Parietal lobe (tissue), 2 donors: ENCODE results near the gene ZNF284. TPM values are rescaled to one million over a fixed set of nuclear protein-coding genes. Genes with fewer than 3 reads are reported as not detected.

Experiments
- small RNA-seq: library from RNA; depleted of rRNA; stranded (forward); fragments of <200 nt; gene quantifications from one replicate; pipeline ENCODE3, GENCODE V24; 2014; ENCODE audit warnings: low replicate concordance
- total RNA-seq: library from RNA; depleted of rRNA; stranded (reverse); fragments of >200 nt; gene quantifications from one replicate; pipeline ENCODE4 v1.2.3, GENCODE V29; 2014

The ZNF284 gene
- total RNA-seq, result 10.3 TPM

DNA sequence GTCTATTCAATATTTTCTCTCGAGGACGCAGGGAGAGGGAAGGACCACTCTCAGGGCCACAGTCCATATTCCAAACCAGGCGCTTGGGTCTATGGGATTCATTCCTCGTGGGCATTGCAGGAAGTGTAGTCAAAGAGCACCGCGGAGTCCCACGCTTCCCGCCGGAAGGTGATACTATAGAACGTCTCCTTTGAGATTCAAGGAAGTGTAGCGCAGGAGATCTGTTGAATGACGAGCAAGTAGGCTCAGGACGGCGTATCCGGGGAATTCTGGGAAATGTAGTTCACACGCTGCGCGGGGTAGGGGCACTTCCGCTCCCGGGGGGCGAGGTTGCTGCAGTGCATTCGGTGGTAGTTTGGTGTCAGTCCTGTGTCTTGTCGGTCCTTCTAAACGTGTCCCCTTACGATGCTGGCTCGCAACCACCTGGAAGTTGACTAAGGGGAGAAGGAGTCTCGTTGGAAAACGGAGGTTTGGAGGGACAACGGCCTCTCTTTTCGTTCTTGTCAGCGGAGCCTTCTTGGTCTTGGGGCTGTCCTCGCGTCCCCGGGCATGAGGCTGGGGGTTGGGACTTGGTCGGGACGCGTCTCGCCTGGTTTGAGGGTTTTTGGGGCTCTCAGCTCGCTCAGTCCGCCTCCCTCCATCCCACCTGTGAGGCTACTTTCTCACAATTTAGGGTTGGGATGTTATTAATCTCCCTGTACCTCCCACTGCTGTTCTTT, at the start of gene ZNF284:
ZNF284 (plus strand) TSS at position 336 of the 719 bp plus-strand sequence. CDS start 4,231 bp downstream, outside the sequence.

DNA sequence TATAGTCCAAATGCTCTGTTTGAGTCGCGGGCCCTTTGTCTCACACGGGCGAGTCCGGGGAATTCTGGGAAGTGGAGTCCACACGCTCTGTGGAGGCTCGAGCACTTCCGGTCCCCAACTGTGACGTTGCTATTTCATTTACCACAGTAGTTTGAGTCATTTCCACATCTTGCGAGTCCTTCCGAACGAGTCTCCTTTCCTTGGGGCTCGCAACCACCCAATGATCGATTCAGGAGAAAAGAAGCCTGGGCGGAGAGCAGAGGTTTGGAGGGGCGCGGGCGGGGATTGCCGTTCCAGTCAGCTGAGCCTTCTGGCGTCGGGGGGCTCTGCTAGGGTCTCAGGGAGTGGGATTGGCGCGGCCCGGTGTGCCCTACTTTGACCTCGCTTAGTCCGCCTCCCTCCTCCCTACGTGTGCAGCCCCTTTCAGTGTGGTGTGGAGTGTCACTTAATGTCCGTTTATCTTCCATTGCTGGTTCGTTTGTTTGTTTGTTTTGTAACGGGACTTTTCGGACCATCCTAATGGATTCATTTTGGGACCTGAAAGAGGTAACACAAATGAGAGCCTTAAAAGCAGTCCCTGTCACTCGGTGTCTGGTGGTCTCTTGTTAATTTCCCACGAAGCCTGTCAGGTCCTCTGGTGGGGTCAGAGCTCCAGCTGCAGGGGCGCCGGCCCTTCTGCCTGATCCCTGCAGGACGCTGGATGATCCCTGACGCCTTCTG, 46.6 kb upstream of the ZNF284 start, which contains the start of gene ZNF222:
ZNF222 (plus strand) TSS at position 163 of the 720 bp plus-strand sequence; CDS start at position 221, 58 bp downstream.

DNA sequence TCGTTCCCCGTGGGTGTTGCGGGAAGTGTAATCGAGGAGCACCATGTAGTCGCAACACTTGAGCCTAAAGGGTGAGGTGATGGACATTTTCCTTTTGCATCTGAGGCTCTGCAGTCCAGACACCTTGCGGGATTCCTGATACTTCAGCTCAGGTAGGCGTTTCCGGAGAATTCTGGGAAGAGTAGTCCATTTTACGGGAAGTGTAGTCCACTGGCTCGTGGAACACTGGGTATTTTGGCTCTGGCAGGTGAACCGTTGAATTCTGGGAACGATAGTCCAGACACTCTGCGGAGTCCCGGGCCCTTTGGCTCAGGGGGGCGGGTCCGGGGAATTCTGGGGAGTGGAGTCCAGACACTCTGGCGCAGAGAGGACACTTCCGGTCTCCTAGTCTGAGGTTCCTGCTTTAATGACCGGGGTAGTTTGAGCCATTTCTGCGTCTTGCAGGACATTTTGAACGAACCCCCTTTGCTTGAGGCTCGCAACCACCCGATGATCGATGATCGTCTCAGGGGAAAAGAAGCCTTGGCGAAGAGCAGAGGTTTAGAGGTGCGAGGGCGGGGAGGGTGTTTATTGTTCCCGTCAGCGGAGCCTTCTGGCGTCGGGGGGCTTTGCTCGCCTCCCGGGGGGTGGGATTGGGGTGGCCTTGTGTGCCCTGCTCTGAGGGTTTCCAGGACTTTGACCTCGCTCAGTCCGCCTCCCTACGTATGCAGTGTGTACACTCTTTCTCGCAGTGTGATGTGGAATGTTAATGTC, 20.1 kb upstream of the ZNF284 start, which contains the start of gene ZNF223:
ZNF223 (plus strand) TSS at position 387 of the 753 bp plus-strand sequence. CDS start 3,141 bp downstream, outside the sequence.

DNA sequence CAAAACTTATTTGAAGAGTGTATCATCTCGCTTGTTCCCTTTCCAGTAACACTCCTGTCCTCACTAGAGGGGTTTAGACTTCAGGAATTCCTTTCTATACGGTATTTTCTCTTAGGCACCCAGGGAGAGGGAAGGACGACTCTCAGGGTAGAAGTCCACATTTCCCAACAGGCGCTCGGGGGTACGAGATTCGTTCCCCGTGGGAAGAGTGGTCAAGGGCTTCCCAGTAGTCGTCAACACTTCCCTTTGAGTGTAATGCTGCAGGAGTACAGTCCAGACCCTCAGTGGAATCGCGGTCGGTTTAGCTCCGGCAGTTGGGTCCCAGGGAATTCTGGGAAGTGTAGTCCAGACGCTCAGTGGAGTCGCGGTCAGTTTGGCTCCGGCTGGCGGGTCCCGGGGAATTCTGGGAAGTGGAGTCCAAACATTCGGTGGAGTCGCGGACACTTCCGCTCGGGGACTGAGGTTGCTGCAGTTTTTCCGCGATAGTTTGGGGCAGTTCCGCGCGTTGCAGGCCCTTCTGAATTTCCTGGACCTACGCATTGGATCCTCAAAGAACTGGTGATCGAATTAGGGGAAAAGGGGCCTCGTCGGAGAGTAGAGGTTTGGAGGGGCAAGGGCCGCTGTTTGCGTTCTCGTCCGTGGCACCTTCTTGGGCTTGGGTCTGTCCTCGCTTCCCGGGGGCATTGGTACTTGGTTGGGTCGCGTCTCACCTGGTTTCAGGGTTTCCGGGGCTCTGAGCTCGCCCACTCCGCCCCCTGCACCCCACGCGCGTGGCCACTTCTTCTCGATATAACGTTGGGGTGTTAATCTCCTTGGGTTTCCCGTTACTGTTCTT, 22.2 kb downstream of the ZNF284 start, which contains the start of gene ZNF224:
ZNF224 (plus strand) TSS at position 431 of the 835 bp plus-strand sequence. CDS start 3,513 bp downstream, outside the sequence.

DNA sequence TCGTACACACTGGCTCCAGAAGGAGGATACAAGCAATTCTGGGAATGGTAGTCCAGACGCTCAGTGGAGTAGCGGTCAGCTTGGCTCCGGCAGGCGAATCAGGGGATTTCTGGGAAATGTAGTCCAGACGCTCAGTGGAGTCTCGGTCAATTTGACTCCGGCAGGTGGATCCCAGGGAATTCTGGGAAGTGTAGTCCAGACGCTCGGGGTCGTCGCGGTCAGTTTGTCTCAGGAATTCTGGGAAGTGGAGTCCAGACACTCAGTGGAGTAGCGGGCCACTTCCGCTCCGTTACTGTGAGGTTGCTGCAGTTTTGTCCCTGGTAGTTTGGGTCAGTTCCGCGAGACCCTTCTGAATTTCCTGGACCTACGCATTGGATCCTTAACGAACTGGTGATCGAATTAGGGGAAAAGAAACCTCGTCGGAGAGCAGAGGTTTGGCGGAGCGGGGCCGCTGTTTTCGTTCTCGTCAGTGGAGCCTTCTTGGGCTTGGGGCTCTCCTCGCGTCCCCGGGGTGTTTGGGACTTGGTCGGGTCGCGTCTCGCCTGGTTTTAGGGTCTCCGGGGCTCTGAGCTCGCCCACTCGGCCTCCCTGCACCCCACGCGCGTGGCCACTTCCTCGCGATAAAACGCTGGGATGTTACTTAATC, 41.3 kb downstream of the ZNF284 start, which contains the start of gene ZNF225:
ZNF225 (plus strand) TSS at position 262 of the 646 bp plus-strand sequence. CDS start 2,429 bp downstream, outside the sequence.

Small RNA genes lying within 50 kb of the gene (small RNA-seq; reads per million reads assigned to genes)
- gene RNU6-902P, result not detected

Other genes starting within 250 kb of the ZNF284 start
- 71.1 TPM for gene ZNF283, start 244.8 kb upstream of the ZNF284 start, total RNA-seq
- 8.8 TPM for gene ZNF404, start 188.2 kb upstream of the ZNF284 start, total RNA-seq
- gene ZNF45, start 136.9 kb upstream of the ZNF284 start, total RNA-seq, result 36.6 TPM
- 41.0 TPM for gene ZNF221, start 120.9 kb upstream of the ZNF284 start, total RNA-seq
- gene ZNF155, start 88.0 kb upstream of the ZNF284 start, total RNA-seq, result 20.7 TPM
- 8.8 TPM for gene ZNF230, start 69.2 kb upstream of the ZNF284 start, total RNA-seq
- gene ZNF222, start 46.8 kb upstream of the ZNF284 start, total RNA-seq, result 14.7 TPM
- gene ZNF223, start 20.1 kb upstream of the ZNF284 start, total RNA-seq, result 15.3 TPM
- gene ZNF224, start 22.2 kb downstream of the ZNF284 start, total RNA-seq, result 61.3 TPM
- 15.0 TPM for gene ZNF225, start 41.2 kb downstream of the ZNF284 start, total RNA-seq
- 39.8 TPM for gene ZNF234, start 69.4 kb downstream of the ZNF284 start, total RNA-seq
- 96.7 TPM for gene ZNF226, start 92.9 kb downstream of the ZNF284 start, total RNA-seq
- gene ZNF227, start 140.4 kb downstream of the ZNF284 start, total RNA-seq, result 62.0 TPM
- gene ZNF233, start 187.7 kb downstream of the ZNF284 start, total RNA-seq, result 17.5 TPM
- gene ZNF235, start 232.9 kb downstream of the ZNF284 start, total RNA-seq, result 32.9 TPM